Measurements from ENCODE around the gene LRRC1. TPM values are rescaled to one million over a fixed set of nuclear protein-coding genes. Genes with fewer than 3 reads are reported as not detected.
"Not testable (repeated sequence)": the region's sequence is repeated elsewhere in the genome, so short reads cannot be mapped to it uniquely, and the experiment has no call there.

Gene LRRC1
- polyA plus RNA-seq, 1 donor (not counting 4 experiments of a cell fraction or from before 2014, with no cell fraction given), result 19.7 TPM

- Histone ChIP-seq H3K79me2 (ENCODE audit: control insufficient read depth, insufficient read depth, low read length) (no peaks in the 10 kb centered on the region), H3K4me2 (ENCODE audit: control insufficient read depth, extremely low read depth, insufficient read depth, low read depth, low read length) (no peak overlapping the region), H2AFZ (ENCODE audit: control insufficient read depth, low read length) (no peak overlapping the region), H4K20me1 (ENCODE audit: control insufficient read depth, extremely low read depth, insufficient read depth, low read length) (no peaks in the 10 kb centered on the region), H3K9ac (ENCODE audit: control insufficient read depth, extremely low read depth, insufficient read depth, low read length) (no peak overlapping the region), H3K9me3 (ENCODE audit: control insufficient read depth, low read depth, low read length) (no peaks in the 10 kb centered on the region), H3K27me3 (ENCODE audit: control insufficient read depth, extremely low read depth, insufficient read depth, low read length) (no peaks in the 10 kb centered on the region), H3K4me1 (ENCODE audit: control insufficient read depth, extremely low read depth, insufficient read depth, low read length) (peaks cover 31% of the 10 kb centered on the region), H3K27ac (ENCODE audit: control insufficient read depth, insufficient read depth, low read length) (no peak overlapping the region), H3K36me3 (ENCODE audit: control insufficient read depth in 2 of 2, extremely low read depth in 1 of 2, insufficient read depth in 2 of 2, low read length in 2 of 2) (no peaks in the 10 kb centered on the region), H3K4me3 (ENCODE audit: control insufficient read depth in 2 of 3, extremely low read depth in 1 of 3, insufficient read depth in 2 of 3, low read depth in 1 of 3, low read length in 3 of 3) (no peak overlapping the region), H3K9me1 (ENCODE audit: control insufficient read depth, extremely low read depth, insufficient read depth, low read length) (no peaks in the 10 kb centered on the region)
- dilution Hi-C loops (cut with MboI; ENCODE audit: extremely low pct_ligation_motif_present, low sequenced_read_pairs), result no loop called here
- no peak for FAIRE-seq
- TF ChIP-seq, protein P1, sequence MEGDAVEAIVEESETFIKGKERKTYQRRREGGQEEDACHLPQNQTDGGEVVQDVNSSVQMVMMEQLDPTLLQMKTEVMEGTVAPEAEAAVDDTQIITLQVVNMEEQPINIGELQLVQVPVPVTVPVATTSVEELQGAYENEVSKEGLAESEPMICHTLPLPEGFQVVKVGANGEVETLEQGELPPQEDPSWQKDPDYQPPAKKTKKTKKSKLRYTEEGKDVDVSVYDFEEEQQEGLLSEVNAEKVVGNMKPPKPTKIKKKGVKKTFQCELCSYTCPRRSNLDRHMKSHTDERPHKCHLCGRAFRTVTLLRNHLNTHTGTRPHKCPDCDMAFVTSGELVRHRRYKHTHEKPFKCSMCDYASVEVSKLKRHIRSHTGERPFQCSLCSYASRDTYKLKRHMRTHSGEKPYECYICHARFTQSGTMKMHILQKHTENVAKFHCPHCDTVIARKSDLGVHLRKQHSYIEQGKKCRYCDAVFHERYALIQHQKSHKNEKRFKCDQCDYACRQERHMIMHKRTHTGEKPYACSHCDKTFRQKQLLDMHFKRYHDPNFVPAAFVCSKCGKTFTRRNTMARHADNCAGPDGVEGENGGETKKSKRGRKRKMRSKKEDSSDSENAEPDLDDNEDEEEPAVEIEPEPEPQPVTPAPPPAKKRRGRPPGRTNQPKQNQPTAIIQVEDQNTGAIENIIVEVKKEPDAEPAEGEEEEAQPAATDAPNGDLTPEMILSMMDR (optimal IDR thresholded peaks at IDR 0.05 in 1 of 3, IDR thresholded peaks at IDR 0.05 in 1 of 3, conservative IDR thresholded peaks at IDR 0.05 in 1 of 3; ENCODE audit: extremely low read depth in 1 of 3, insufficient read depth in 2 of 3, low read length in 3 of 3), result no peak
- TF ChIP-seq EZH2 (IDR thresholded peaks at IDR 0.05; ENCODE audit: low read length), result no peak
- no peak for DNase-seq (ENCODE audit: low read depth, low spot score)
Observed at GRCh38 chr6:53773044-53773696, 21.6 kb upstream of the LRRC1 start.

DNA sequence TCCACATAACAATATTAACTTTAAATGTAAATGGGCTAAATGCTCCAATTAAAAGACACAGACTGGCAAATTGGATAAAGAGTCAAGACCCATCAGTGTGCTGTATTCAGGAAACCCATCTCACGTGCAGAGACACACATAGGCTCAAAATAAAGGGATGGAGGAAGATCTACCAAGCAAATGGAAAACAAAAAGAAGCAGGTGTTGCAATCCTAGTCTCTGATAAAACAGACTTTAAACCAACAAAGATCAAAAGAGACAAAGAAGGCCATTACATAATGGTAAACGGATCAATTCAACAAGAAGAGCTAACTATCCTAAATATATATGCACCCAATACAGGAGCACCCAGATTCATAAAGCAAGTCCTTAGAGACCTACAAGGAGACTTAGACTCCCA, 18.7 kb upstream of the LRRC1 start:
- DNase-seq (ENCODE audit: low read depth, low spot score); H2AFZ ChIP-seq (ENCODE audit: control insufficient read depth, low read length); H3K9me1 ChIP-seq (ENCODE audit: control insufficient read depth, extremely low read depth, insufficient read depth, low read length); H3K79me2 ChIP-seq (ENCODE audit: control insufficient read depth, insufficient read depth, low read length); H3K4me1 ChIP-seq (ENCODE audit: control insufficient read depth, extremely low read depth, insufficient read depth, low read length); H3K9me3 ChIP-seq (ENCODE audit: control insufficient read depth, low read depth, low read length); H3K27me3 ChIP-seq (ENCODE audit: control insufficient read depth, extremely low read depth, insufficient read depth, low read length); H4K20me1 ChIP-seq (ENCODE audit: control insufficient read depth, extremely low read depth, insufficient read depth, low read length); FAIRE-seq; H3K4me2 ChIP-seq (ENCODE audit: control insufficient read depth, extremely low read depth, insufficient read depth, low read depth, low read length); H3K4me3 ChIP-seq (ENCODE audit: control insufficient read depth in 2 of 3, extremely low read depth in 1 of 3, insufficient read depth in 2 of 3, low read depth in 1 of 3, low read length in 3 of 3); H3K27ac ChIP-seq (ENCODE audit: control insufficient read depth, insufficient read depth, low read length); H3K36me3 ChIP-seq (ENCODE audit: control insufficient read depth in 2 of 2, extremely low read depth in 1 of 2, insufficient read depth in 2 of 2, low read length in 2 of 2); H3K9ac ChIP-seq (ENCODE audit: control insufficient read depth, extremely low read depth, insufficient read depth, low read length); dilution Hi-C loops (cut with MboI; ENCODE audit: extremely low pct_ligation_motif_present, low sequenced_read_pairs): not testable (repeated sequence)

DNA sequence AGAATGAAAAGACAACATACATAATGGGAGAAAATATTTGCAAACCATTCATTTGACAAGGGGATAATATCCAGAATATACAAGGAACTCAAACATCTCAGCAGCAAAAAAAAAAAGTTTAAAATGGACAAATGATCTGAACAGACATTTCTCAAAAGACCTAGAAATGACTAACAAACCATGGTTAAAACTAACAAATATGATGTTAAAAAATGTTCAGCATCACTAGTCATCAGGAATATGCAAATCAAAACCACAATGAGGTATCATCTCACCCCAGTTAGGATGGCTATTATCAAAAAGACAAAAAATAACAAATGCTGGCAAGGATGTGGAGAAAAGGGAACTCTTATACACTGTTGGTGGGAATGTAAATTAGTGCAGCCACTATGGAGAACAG, 9.8 kb upstream of the LRRC1 start:
- H4K20me1 ChIP-seq (ENCODE audit: control insufficient read depth, extremely low read depth, insufficient read depth, low read length); H2AFZ ChIP-seq (ENCODE audit: control insufficient read depth, low read length); H3K27me3 ChIP-seq (ENCODE audit: control insufficient read depth, extremely low read depth, insufficient read depth, low read length); H3K4me3 ChIP-seq (ENCODE audit: control insufficient read depth in 2 of 3, extremely low read depth in 1 of 3, insufficient read depth in 2 of 3, low read depth in 1 of 3, low read length in 3 of 3); H3K4me2 ChIP-seq (ENCODE audit: control insufficient read depth, extremely low read depth, insufficient read depth, low read depth, low read length); H3K4me1 ChIP-seq (ENCODE audit: control insufficient read depth, extremely low read depth, insufficient read depth, low read length); H3K9me1 ChIP-seq (ENCODE audit: control insufficient read depth, extremely low read depth, insufficient read depth, low read length); DNase-seq (ENCODE audit: low read depth, low spot score); H3K9me3 ChIP-seq (ENCODE audit: control insufficient read depth, low read depth, low read length); FAIRE-seq; H3K27ac ChIP-seq (ENCODE audit: control insufficient read depth, insufficient read depth, low read length); H3K36me3 ChIP-seq (ENCODE audit: control insufficient read depth in 2 of 2, extremely low read depth in 1 of 2, insufficient read depth in 2 of 2, low read length in 2 of 2); dilution Hi-C loops (cut with MboI; ENCODE audit: extremely low pct_ligation_motif_present, low sequenced_read_pairs); H3K9ac ChIP-seq (ENCODE audit: control insufficient read depth, extremely low read depth, insufficient read depth, low read length); H3K79me2 ChIP-seq (ENCODE audit: control insufficient read depth, insufficient read depth, low read length): not testable (repeated sequence)

Data from keratinocyte (primary cell).